Right kidney (tissue), 1 donor: ENCODE measurements around the gene GMPR2.
"Not testable (repeated sequence)": the region's sequence is repeated elsewhere in the genome, so short reads cannot be mapped to it uniquely, and the experiment has no call there.

Experiments used
- DNase-seq: peaks from one replicate; pipeline ENCODE4 v3.0.0-alpha.2; 2016

The GMPR2 gene

GRCh38 chr14:24196071-24197055 is 36.4 kb upstream of the GMPR2 start:
- no peak for DNase-seq

GRCh38 chr14:24197056-24197450 is 35.7 kb upstream of the GMPR2 start:
- DNase-seq: no peak

- DNase-seq: no peak
Measured at GRCh38 chr14:24198814-24199524, 33.8 kb upstream of the GMPR2 start.

DNA sequence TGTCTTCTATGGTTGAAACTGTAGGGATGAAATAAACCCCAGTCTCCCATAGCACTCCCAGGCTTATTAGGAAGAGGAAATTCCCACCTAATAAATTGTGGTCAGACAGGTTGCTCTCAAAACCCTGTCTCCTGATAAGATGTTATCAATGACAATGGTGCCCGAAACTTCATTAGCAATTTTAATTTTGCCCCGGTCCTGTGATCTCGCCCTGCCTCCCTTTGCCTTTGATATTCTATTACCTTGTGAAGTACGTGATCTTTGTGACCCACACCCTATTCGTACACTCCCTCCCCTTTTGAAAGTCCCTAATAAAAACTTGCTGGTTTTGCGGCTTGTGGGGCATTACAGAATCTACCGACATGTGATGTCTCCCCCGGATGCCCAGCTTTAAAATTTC is 30.2 kb upstream of the GMPR2 start:
- DNase-seq: not testable (repeated sequence)

- DNase-seq: not testable (repeated sequence)
Measured at GRCh38 chr14:24203249-24203886, 29.4 kb upstream of the GMPR2 start.

- DNase-seq: no peak
Measured at GRCh38 chr14:24204163-24205146, 28.3 kb upstream of the GMPR2 start.

- no peak for DNase-seq
Measured at GRCh38 chr14:24206260-24207103, 26.2 kb upstream of the GMPR2 start.

DNA sequence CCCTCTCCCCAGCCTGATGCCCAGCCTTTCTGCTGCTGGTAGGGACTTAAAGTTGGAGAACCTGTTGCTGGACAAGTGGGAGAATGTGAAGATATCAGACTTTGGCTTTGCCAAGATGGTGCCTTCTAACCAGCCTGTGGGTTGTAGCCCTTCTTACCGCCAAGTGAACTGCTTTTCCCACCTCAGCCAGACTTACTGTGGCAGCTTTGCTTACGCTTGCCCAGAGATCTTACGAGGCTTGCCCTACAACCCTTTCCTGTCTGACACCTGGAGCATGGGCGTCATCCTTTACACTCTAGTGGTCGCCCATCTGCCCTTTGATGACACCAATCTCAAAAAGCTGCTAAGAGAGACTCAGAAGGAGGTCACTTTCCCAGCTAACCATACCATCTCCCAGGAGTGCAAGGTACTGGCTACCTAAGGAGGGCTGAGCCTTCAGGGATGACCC is 25.6 kb upstream of the GMPR2 start:
- no peak for DNase-seq

GRCh38 chr14:24207625-24208024 is 25.1 kb upstream of the GMPR2 start:
- no peak for DNase-seq

DNA sequence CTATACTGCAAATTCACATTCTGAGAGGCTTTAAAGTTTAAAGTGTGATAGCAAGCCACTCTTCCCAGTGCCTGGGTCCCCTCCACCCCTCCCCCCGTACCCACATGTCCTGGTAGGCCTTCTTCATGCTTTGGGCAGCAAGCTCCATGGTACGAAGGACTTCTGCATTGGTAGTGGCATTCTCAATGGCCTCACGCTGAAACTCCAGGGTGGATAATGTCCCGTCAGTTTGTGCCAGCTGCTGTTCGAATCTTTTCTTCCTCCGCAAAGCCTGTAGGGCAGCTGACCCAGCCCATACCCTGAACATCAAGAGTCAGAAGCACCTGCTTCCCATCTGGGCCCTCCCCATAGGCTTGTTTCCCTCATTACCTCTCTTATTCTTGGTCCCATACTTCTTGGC is 21.4 kb upstream of the GMPR2 start:
- DNase-seq: no peak

DNA sequence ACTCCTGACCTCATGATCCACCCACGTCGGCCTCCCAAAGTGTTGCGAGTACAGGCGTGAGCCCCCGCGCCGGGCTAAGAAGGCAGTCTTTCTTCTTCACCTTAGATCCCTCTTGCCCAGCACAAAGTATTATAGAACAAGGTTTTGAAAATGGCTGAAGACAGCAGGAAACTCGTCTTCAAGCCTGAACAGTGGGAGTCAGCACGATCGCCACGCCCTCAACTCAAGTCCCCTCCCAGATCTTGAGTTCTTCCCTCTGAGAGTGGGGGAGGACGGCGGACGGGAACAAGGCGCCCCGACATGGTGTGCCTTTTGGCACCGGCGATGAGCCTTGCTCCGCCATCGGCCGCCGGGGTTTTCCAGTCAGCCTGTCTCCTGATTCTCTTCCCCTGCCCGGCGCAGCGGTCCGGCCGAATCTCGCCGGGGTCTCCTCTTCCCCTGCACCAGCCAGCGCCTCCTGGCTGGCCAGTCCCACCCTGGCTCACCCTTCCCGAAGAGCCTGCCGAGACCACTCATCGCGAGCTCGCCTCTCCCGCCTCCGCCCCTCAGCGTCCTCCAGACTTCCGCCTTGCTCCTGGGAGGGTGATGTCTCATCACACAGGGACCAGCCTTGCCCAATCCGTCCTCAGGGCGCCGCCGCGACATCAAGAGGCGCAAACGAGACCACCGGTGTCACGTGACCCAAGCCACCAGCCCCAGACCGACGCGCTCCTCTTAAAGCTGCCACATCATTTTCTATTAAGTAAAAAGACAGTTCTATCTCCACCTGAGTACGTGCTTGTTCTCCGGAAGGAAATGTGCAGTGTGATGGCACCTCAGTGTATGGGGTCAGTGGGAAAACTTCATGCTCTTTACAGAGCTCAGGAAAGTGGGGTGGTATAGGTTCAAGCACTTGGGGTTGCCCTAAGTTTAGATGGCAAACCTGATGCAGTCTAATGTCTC is 19.5 kb upstream of the GMPR2 start, which contains the start of gene CHMP4A:
Gene CHMP4A, minus strand, starts transcription at position 565 of the 942 bp plus-strand sequence. Its CDS starts 49 bp downstream, at position 516.
- DNase-seq: peak; percentile 97

DNA sequence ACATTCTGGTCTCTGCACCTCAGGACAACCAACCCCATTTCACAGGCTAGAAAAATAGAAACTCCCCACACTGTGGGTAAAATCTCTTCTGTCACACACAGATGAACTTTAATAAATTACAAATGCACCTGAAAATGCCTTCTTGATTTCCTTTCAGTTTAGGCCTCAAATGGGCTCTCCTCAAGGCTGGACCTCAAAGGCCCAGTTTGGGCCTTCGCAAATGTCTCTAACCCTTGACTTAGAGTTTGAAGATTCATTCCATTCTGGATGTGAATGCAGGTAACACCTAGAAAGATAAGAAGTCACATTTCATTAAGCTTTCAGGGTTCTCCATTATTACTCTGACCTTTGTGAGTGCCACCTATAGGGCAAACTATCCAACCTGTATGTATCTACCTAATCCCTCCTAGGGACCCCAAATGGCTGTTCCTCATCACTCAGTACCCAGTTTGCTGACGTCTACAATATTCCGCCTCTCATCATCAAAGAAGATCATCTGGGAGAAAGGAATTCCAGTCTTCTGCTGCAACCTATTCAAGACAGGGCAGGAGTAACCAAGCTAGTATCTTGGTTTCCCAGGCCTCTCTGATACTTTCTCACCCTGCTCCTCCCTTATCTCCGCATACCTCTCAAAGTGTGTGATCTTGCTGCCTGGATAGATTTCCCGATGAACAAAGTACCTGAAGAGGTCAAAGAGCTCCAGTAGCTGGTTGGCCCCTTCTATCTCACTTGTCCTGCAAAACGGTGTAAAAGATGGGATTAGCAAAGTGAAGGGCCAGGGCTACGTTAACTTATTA is 18.7 kb upstream of the GMPR2 start:
- DNase-seq: no peak

GRCh38 chr14:24215495-24216344 is 17.0 kb upstream of the GMPR2 start, which contains the start of gene MDP1:
TSS of gene MDP1 (minus strand) at chr14:24216066. CDS start at chr14:24215955, 111 bp downstream.
- peak; percentile 91 for DNase-seq

DNA sequence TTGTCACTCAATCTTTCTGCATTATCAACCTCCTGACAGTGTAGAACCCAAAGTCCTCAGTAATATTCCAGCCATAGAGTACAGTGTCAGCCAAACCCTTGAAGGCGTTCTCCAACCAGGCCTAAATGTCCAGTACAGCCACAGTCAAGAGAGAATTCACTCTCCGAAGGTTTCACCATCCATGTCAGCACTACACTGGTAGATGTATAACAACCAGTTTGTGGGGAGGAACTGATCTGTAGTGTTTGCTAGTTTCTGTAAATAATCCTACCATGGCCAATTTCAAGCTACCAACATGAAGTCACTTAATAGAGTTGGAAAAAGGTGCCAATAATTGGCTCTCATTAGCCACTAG is 16.4 kb upstream of the GMPR2 start:
- DNase-seq: no peak

DNA sequence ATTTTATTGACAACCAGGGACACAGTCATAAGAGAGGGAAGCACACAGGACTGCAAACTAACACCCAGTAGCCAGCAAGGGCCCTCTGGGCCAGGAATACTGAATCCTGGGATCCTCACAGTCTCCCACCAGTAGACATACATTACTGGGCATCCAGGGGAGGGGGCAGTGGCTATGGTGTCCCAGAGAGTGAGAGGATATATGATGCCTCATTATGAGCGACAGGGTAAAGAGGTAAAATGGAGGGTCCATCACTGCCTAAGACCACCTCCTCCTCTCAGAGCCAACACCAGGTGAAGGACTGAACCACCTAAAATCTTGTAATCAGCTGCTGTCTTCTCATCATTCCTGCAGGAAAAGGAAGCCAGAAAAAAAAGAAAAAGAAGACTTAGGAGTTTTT is 15.9 kb upstream of the GMPR2 start:
- DNase-seq: not testable (repeated sequence)

DNA sequence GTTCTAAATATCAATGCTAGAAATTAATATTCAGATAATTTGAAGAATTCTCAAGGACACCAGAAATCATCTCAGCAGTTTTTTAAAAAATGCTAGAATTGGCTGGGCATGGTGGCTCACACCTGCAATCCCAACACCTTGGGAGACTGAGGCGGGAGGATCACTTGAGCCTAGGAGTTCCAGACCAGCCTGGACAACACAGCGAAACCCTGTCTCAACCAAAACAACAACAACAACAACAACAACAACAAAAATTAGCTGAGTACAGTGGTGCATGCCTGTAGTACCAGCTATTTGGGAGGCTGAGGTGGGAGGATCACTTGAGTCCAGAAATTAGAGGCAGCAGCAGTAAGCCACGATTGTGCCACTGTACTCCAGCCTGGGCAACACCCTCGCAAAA is 13.6 kb upstream of the GMPR2 start:
- DNase-seq: no peak

GRCh38 chr14:24219521-24219920 is 13.2 kb upstream of the GMPR2 start:
- DNase-seq: no peak
